H9 (cell line): ENCODE results near the gene PTEN. TPM values are rescaled to one million over a fixed set of nuclear protein-coding genes. Genes with fewer than 3 reads are reported as not detected.
A peak's percentile ranks its signal among the peaks of the same experiment; 100 is the strongest.

Experiments used
- DNase-seq: peaks from one replicate; pipeline ENCODE4 v3.0.0-alpha.2; 2017
- H2AFZ ChIP-seq: one replicate; pipeline ENCODE4 v1.6.1; 2013; ENCODE audit warnings: mild to moderate bottlenecking, low read length, control low read depth, moderate library complexity
- H2AK5ac ChIP-seq: 2 replicates; pipeline ENCODE4 v1.6.1; 2013; ENCODE audit warnings: low read length, control low read depth, mixed read lengths; ENCODE audit not compliant: insufficient read length
- H2BK120ac ChIP-seq: one replicate; pipeline ENCODE4 v1.6.1; 2013; ENCODE audit warnings: low read depth, mild to moderate bottlenecking, low read length, control low read depth, inconsistent platforms; ENCODE audit not compliant: poor library complexity, severe bottlenecking
- H2BK12ac ChIP-seq: 2 replicates; pipeline ENCODE4 v1.6.1; 2013; ENCODE audit warnings: low read length, control low read depth, mixed read lengths, low read depth; ENCODE audit not compliant: insufficient read length
- H2BK15ac ChIP-seq: 2 replicates; pipeline ENCODE4 v1.6.1; 2013; ENCODE audit warnings: low read depth, low read length, control low read depth
- H2BK20ac ChIP-seq: one replicate; pipeline ENCODE4 v1.6.1; 2013; ENCODE audit warnings: low read depth, mild to moderate bottlenecking, low read length, control low read depth, inconsistent platforms; ENCODE audit not compliant: poor library complexity, severe bottlenecking
- H2BK5ac ChIP-seq: 2 replicates; pipeline ENCODE4 v1.6.1; 2013; ENCODE audit warnings: low read length, control low read depth, mixed read lengths; ENCODE audit not compliant: insufficient read length
- H3K14ac ChIP-seq: 2 replicates; pipeline ENCODE4 v1.6.1; 2013; ENCODE audit warnings: low read length, control low read depth; ENCODE audit not compliant: insufficient read depth
- H3K18ac ChIP-seq: 2 replicates; pipeline ENCODE4 v1.6.1; 2013; ENCODE audit warnings: low read depth, mild to moderate bottlenecking, mixed read lengths, low read length, control low read depth; ENCODE audit not compliant: insufficient read length
- H3K23ac ChIP-seq: 2 replicates; pipeline ENCODE4 v1.6.1; 2013; ENCODE audit warnings: low read length, control low read depth, mixed read lengths, low read depth; ENCODE audit not compliant: insufficient read length
- H3K23me2 ChIP-seq: 2 replicates; pipeline ENCODE4 v1.6.1; 2013; ENCODE audit warnings: low read depth, mild to moderate bottlenecking, mixed read lengths, low read length, control low read depth; ENCODE audit not compliant: insufficient read length, poor library complexity, severe bottlenecking
- H3K27ac ChIP-seq: 2 replicates; pipeline ENCODE4 v1.5.1; 2013; ENCODE audit warnings: low read length, control low read depth, mixed read lengths, low read depth; ENCODE audit not compliant: insufficient read length
- H3K27me3 ChIP-seq: 2 replicates; pipeline ENCODE4 v1.6.1; 2013; ENCODE audit warnings: low read length, control low read depth, inconsistent platforms; ENCODE audit not compliant: insufficient read depth
- H3K4ac ChIP-seq: 2 replicates; pipeline ENCODE4 v1.6.1; 2013; ENCODE audit warnings: low read depth, mild to moderate bottlenecking, control low read depth, inconsistent platforms, low read length, moderate library complexity
- H3K4me1 ChIP-seq: 2 replicates; pipeline ENCODE4 v1.6.1; 2013; ENCODE audit warnings: low read length, control low read depth, inconsistent platforms; ENCODE audit not compliant: insufficient read depth
- H3K4me2 ChIP-seq: 2 replicates; pipeline ENCODE4 v1.6.1; 2013; ENCODE audit warnings: low read length, control low read depth, mixed read lengths; ENCODE audit not compliant: insufficient read length, insufficient read depth
- H3K56ac ChIP-seq: 2 replicates; pipeline ENCODE4 v1.6.1; 2013; ENCODE audit warnings: low read depth, mild to moderate bottlenecking, mixed read lengths, low read length, control low read depth; ENCODE audit not compliant: insufficient read length
- H3K79me1 ChIP-seq: 2 replicates; pipeline ENCODE4 v1.6.1; 2013; ENCODE audit warnings: low read depth, mild to moderate bottlenecking, moderate library complexity, low read length, control low read depth, inconsistent platforms; ENCODE audit not compliant: insufficient read depth, poor library complexity, severe bottlenecking
- H3K79me2 ChIP-seq: 2 replicates; pipeline ENCODE4 v1.6.1; 2013; ENCODE audit warnings: low read length, control low read depth, inconsistent platforms; ENCODE audit not compliant: insufficient read depth
- H3K9ac ChIP-seq: 2 replicates; pipeline ENCODE4 v1.6.1; 2013; ENCODE audit warnings: low read length, control low read depth, mixed read lengths; ENCODE audit not compliant: insufficient read length; ENCODE audit errors: extremely low read depth
- H3K9me3 ChIP-seq: one replicate; pipeline ENCODE4 v1.6.1; 2013; ENCODE audit warnings: low read depth, low read length, inconsistent platforms; ENCODE audit not compliant: control insufficient read depth
- H3T11ph ChIP-seq: one replicate; pipeline ENCODE4 v1.6.1; 2013; ENCODE audit warnings: mild to moderate bottlenecking, low read length, control low read depth, inconsistent platforms
- H4K20me1 ChIP-seq: one replicate; pipeline ENCODE4 v1.6.1; 2013; ENCODE audit not compliant: control insufficient read depth, insufficient read length, insufficient read depth
- H4K5ac ChIP-seq: 2 replicates; pipeline ENCODE4 v1.6.1; 2013; ENCODE audit warnings: low read depth, mild to moderate bottlenecking, mixed read lengths, low read length, control low read depth; ENCODE audit not compliant: insufficient read length
- H4K8ac ChIP-seq: replicated peaks from 2 replicates; pipeline ENCODE4 v1.6.1; 2013; ENCODE audit warnings: low read length, control low read depth, mixed read lengths, low read depth; ENCODE audit not compliant: insufficient read length
- H4K91ac ChIP-seq: 2 replicates; pipeline ENCODE4 v1.6.1; 2013; ENCODE audit warnings: low read depth, mild to moderate bottlenecking, moderate library complexity, mixed read lengths, low read length, control low read depth; ENCODE audit not compliant: insufficient read length
- H3K27ac Mint-ChIP-seq, 3 experiments: 2 replicates in 2 of 3; 3 replicates in 1 of 3; pipeline ENCODE4 v1.8.0; 2020 to 2021; ENCODE audit warnings: mixed read lengths in 3 of 3, mild to moderate bottlenecking in 1 of 3, moderate library complexity in 1 of 3
- H3K27me3 Mint-ChIP-seq: 2 replicates; pipeline ENCODE4 v1.8.0; 2021; ENCODE audit warnings: low read depth, mild to moderate bottlenecking, moderate library complexity, mixed read lengths
- H3K36me3 Mint-ChIP-seq, 3 experiments: 2 replicates in 2 of 3; 3 replicates in 1 of 3; pipeline ENCODE4 v1.8.0; 2020 to 2021; ENCODE audit warnings: low read depth in 3 of 3, mixed read lengths in 3 of 3; ENCODE audit not compliant: insufficient read depth in 1 of 3
- H3K4me1 Mint-ChIP-seq, 2 experiments: 2 replicates each; pipeline ENCODE4 v1.8.0; 2020; ENCODE audit warnings: mixed read lengths in 2 of 2
- H3K4me3 Mint-ChIP-seq, 2 experiments: 2 replicates in 1 of 2; 3 replicates in 1 of 2; pipeline ENCODE4 v1.8.0; 2020 to 2021; ENCODE audit warnings: mild to moderate bottlenecking in 2 of 2, mixed read lengths in 2 of 2, moderate library complexity in 1 of 2
- H3K9me3 Mint-ChIP-seq, 2 experiments: 2 replicates in 1 of 2; 3 replicates in 1 of 2; pipeline ENCODE4 v1.8.0; 2020; ENCODE audit warnings: mild to moderate bottlenecking in 2 of 2, mixed read lengths in 2 of 2, moderate library complexity in 1 of 2
- WGBS: extraction: QIAGEN DNeasy Blood & Tissue Kit; methylation state at CpG from one replicate; pipeline ENCODE4 v1.1.7; 2013; ENCODE audit warnings: missing lambda C conversion rate, low lambda C conversion rate, mixed read lengths; ENCODE audit not compliant: insufficient read length; ENCODE audit errors: extremely low coverage; 5-methylcytosine and 5-hydroxymethylcytosine counted together
- total RNA-seq: library from RNA; stranded (reverse); gene quantifications from 2 replicates; pipeline ENCODE4 v1.2.1, GENCODE V29; 2021
- TF ChIP-seq, protein P1 (sequence below): fragments of 200-600 bp; sonication (generic); conservative IDR thresholded peaks from 3 replicates; pipeline ENCODE4 v1.8.0; 2021; ENCODE audit warnings: antibody characterized with exemption, mild to moderate bottlenecking

The PTEN gene
- total RNA-seq, 1 experiment from 2014 or later: 52.8 TPM

DNA sequence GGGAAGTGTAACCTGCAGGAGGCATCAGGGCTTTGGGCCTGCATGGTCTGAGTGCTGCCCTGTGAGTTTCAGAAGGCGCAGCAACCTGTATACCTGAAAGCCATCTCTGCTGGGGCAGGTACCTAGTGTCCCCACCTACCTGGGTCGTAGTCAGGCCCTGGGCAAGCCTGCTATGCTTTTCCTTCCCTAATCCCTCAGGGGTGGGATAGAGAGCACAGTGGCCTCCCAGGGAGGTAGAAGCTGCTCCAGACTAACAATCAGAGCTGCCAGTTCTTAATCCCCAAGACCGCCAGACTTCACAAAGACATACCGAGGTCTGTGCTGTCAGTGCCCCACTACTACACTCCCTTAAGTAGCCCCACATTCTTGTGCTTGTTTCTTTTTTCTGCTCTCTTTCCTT, 52.0 kb downstream of the PTEN start:
- H3K9ac ChIP-seq: no peak overlapping the region
- no peak overlapping the region for H3K27ac ChIP-seq
- H2BK20ac ChIP-seq: no peak overlapping the region
- TF ChIP-seq, protein P1, sequence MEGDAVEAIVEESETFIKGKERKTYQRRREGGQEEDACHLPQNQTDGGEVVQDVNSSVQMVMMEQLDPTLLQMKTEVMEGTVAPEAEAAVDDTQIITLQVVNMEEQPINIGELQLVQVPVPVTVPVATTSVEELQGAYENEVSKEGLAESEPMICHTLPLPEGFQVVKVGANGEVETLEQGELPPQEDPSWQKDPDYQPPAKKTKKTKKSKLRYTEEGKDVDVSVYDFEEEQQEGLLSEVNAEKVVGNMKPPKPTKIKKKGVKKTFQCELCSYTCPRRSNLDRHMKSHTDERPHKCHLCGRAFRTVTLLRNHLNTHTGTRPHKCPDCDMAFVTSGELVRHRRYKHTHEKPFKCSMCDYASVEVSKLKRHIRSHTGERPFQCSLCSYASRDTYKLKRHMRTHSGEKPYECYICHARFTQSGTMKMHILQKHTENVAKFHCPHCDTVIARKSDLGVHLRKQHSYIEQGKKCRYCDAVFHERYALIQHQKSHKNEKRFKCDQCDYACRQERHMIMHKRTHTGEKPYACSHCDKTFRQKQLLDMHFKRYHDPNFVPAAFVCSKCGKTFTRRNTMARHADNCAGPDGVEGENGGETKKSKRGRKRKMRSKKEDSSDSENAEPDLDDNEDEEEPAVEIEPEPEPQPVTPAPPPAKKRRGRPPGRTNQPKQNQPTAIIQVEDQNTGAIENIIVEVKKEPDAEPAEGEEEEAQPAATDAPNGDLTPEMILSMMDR: 0 out of 3 replicates have a peak, but pooled peaks have one; percentile 16
- no peak overlapping the region for H3K23ac ChIP-seq
- Mint-ChIP-seq H3K4me1 (peaks cover 22% of the 10 kb centered on the region in 2 experiments), H3K27me3 (no peaks in the 10 kb centered on the region), H3K4me3 (no peak overlapping the region), H3K27ac (no peak overlapping the region; a peak in 1 of 7 replicates), H3K36me3 (peaks cover 9 to 29% (median 18%) of the 10 kb centered on the region in 3 experiments), H3K9me3 (peaks cover 0 to 2% of the 10 kb centered on the region in 2 experiments; a peak in 2 of 5 replicates)
- H3K14ac ChIP-seq: no peak overlapping the region; the same call in 1 of the 2 replicates
- no peak overlapping the region for H3K56ac ChIP-seq
- H2AK5ac ChIP-seq: no peak overlapping the region
- peaks cover 5% of the 10 kb centered on the region; the same call in 1 of the 2 replicates for H3K4me1 ChIP-seq
- H4K91ac ChIP-seq: no peak overlapping the region
- H3K4me2 ChIP-seq: no peak overlapping the region
- peaks cover 6% of the 10 kb centered on the region; the same call in 1 of the 2 replicates for H3K79me2 ChIP-seq
- H2BK12ac ChIP-seq: no peak overlapping the region
- WGBS: no CpG with 5 or more reads among the region's 4 CpGs
- peak; percentile 71 for DNase-seq
- H2BK120ac ChIP-seq: no peak overlapping the region
- H3K23me2 ChIP-seq: no peaks in the 10 kb centered on the region
- no peak overlapping the region for H2BK15ac ChIP-seq
- no peak overlapping the region for H4K8ac ChIP-seq
- H4K5ac ChIP-seq: no peak overlapping the region
- H3K79me1 ChIP-seq: peaks cover 7% of the 10 kb centered on the region
- no peak overlapping the region for H2AFZ ChIP-seq
- H4K20me1 ChIP-seq: no peaks in the 10 kb centered on the region
- no peak overlapping the region for H3K18ac ChIP-seq
- H3K27me3 ChIP-seq: no peaks in the 10 kb centered on the region
- no peak overlapping the region for H3K4ac ChIP-seq
- H3T11ph ChIP-seq: no peak overlapping the region
- no peaks in the 10 kb centered on the region for H3K9me3 ChIP-seq
- no peak overlapping the region for H2BK5ac ChIP-seq
